ENCODE measurements around the gene MASP1.
A peak's percentile ranks its signal among the peaks of the same experiment; 100 is the strongest.

Gene MASP1

GRCh38 chr3:187291512-187292132, at the start of gene MASP1:
Gene MASP1, minus strand, starts transcription at chr3:187291737. Its CDS starts 105 bp downstream, at chr3:187291632.
- DNase-seq, result peak in 7 of 14 donors; percentile 14 to 56 (median 47)

GRCh38 chr3:187340578-187340977, 49.0 kb upstream of the MASP1 start:
- no peak for DNase-seq

GRCh38 chr3:187336322-187336721, 44.8 kb upstream of the MASP1 start:
- DNase-seq, result no peak

GRCh38 chr3:187334904-187335303, 43.4 kb upstream of the MASP1 start:
- no peak for DNase-seq

- DNase-seq, result no peak
These were observed 37.2 kb upstream of the MASP1 start for GRCh38 chr3:187328691-187329090.

GRCh38 chr3:187327845-187328244, 36.3 kb upstream of the MASP1 start:
- no peak for DNase-seq

- no peak for DNase-seq
These were observed 34.1 kb upstream of the MASP1 start for GRCh38 chr3:187325632-187326031.

- no peak for DNase-seq
These were observed 31.6 kb upstream of the MASP1 start for GRCh38 chr3:187323091-187323490.

- DNase-seq, result no peak
These were observed 30.8 kb upstream of the MASP1 start for GRCh38 chr3:187322291-187322690.

- DNase-seq, result no peak
These were observed 30.2 kb upstream of the MASP1 start for GRCh38 chr3:187321766-187322165.

GRCh38 chr3:187319699-187320302, 28.3 kb upstream of the MASP1 start:
- peak in 11 of 14 donors; percentile 2 to 64 (median 31) for DNase-seq

- DNase-seq, result peak in 8 of 14 donors; percentile 4 to 28 (median 14)
These were observed 27.5 kb upstream of the MASP1 start for GRCh38 chr3:187318819-187319616.

- DNase-seq, result no peak
These were observed 24.3 kb upstream of the MASP1 start for GRCh38 chr3:187315872-187316271.

- no peak for DNase-seq
These were observed 22.6 kb upstream of the MASP1 start for GRCh38 chr3:187314176-187314575.

- DNase-seq, result no peak
These were observed 19.5 kb upstream of the MASP1 start for GRCh38 chr3:187310954-187311470.

- no peak for DNase-seq
These were observed 18.7 kb upstream of the MASP1 start for GRCh38 chr3:187310226-187310625.

GRCh38 chr3:187305881-187306280, 14.3 kb upstream of the MASP1 start:
- DNase-seq, result no peak

GRCh38 chr3:187299611-187300010, 8.1 kb upstream of the MASP1 start:
- DNase-seq, result no peak

- no peak for DNase-seq
These were observed 5.4 kb upstream of the MASP1 start for GRCh38 chr3:187296911-187297310.

GRCh38 chr3:187296058-187296457, 4.5 kb upstream of the MASP1 start:
- DNase-seq, result no peak

- no peak for DNase-seq
These were observed 3.9 kb upstream of the MASP1 start for GRCh38 chr3:187295316-187296034.
